H1 (cell line): Measurements from ENCODE around the gene SCYGR1.

Experiments
- GABPA ChIP-seq: IDR thresholded peaks from 2 replicates; pipeline ENCODE4 v1.6.1; 2011; ENCODE audit warnings: mild to moderate bottlenecking, low read length, moderate library complexity, borderline replicate concordance; ENCODE audit not compliant: insufficient read depth
- SP2 ChIP-seq: IDR thresholded peaks from 2 replicates; pipeline ENCODE4 v1.6.1; 2012; ENCODE audit warnings: mild to moderate bottlenecking, low read length, inconsistent platforms

DNA sequence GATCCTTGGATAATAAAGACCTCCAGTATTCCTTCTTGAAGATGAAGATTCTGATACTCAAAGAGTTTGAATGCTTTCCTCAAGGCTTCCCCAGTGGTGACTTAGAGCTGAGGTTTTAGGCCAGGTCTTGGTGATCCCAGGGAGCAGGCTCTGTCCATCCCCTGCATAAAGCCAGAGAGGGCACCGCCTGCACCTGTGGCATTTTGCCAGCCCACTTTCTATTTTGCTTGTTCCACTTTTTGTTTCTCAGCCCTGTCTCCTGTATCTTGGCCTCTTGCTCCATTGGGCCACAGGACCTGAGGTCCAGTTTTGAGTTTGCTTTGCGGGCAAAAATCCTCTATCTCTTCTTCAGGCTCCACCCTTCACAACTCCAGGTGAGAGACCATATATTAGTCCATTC is 6.7 kb upstream of the SCYGR1 start:
- no peak for TF ChIP-seq SP2
- TF ChIP-seq GABPA: no peak
